Measurements from ENCODE around the gene NBPF6.
"Not testable (repeated sequence)": the region's sequence is repeated elsewhere in the genome, so short reads cannot be mapped to it uniquely, and the experiment has no call there.

Gene NBPF6

GRCh38 chr1:108470750-108471149 lies 20.6 kb downstream of the NBPF6 start:
- H3K27ac ChIP-seq; H3K36me3 ChIP-seq (replicated peaks); H3K4me3 ChIP-seq (ENCODE audit: low read depth, low read length); in situ Hi-C loops (cut with HindIII; ENCODE audit: low pct_ligation_motif_present, low sequenced_read_pairs); DNase-seq; H3K27me3 ChIP-seq (replicated peaks): not testable (repeated sequence)

DNA sequence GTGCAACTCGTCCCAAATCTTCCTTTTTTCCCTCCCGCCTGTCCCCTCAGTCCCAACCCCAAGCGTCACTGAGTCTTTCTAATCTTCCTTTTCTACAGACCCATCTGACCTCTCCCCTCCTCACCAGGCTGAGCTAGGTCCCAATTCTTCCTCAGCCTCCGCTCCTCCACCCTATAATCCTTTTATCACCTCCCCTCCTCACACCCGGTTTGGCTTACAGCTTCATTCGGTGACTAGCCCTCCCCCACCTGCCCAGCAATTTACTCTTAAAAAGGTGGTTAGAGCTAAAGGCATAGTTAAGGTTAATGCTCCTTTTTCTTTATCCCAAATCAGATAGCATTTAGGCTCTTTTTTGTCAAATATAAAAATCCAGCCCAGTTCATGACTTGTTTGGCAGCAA lies 24.4 kb downstream of the NBPF6 start:
- H3K27ac ChIP-seq; in situ Hi-C loops (cut with HindIII; ENCODE audit: low pct_ligation_motif_present, low sequenced_read_pairs); H3K36me3 ChIP-seq (replicated peaks); H3K27me3 ChIP-seq (replicated peaks); DNase-seq; H3K4me3 ChIP-seq (ENCODE audit: low read depth, low read length): not testable (repeated sequence)

- no peak overlapping the region for H3K4me3 ChIP-seq (ENCODE audit: low read depth, low read length)
- H3K27me3 ChIP-seq (replicated peaks) = no peaks in the 10 kb centered on the region
- H3K27ac ChIP-seq = no peak overlapping the region
- DNase-seq = no peak
- in situ Hi-C loops (cut with HindIII; ENCODE audit: low pct_ligation_motif_present, low sequenced_read_pairs) = no loop called here
- no peaks in the 10 kb centered on the region for H3K36me3 ChIP-seq (replicated peaks)
- TF ChIP-seq CTCF (IDR thresholded peaks at IDR 0.05; ENCODE audit: low read depth, low read length, missing control alignments) = no peak
Observed at GRCh38 chr1:108478429-108479015, 28.4 kb downstream of the NBPF6 start.

DNA sequence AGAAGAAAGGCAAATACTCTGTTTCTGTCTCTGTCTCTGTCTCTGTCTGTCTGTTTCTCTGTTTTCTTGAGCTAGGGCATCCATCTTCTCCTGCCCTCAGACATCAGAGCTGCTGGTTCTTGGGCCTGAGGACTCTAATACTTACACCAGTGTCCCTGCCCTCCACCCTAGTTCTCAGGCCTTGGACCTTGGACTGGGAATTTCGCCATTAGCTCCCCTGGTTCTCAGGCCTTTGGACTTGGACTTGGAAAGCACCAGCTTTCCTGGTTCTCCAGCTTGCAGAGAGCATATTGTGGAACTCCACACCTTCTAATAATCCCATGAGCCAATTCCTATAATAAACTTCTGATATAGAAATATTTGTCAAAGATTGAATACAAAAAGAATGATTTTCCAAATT lies 32.6 kb downstream of the NBPF6 start:
- Histone ChIP-seq H3K27me3 (replicated peaks) (no peaks in the 10 kb centered on the region), H3K4me3 (ENCODE audit: low read depth, low read length) (no peak overlapping the region), H3K36me3 (replicated peaks) (no peaks in the 10 kb centered on the region), H3K27ac (no peak overlapping the region)
- TF ChIP-seq CTCF (IDR thresholded peaks at IDR 0.05; ENCODE audit: low read depth, low read length, missing control alignments) = no peak
- in situ Hi-C loops (cut with HindIII; ENCODE audit: low pct_ligation_motif_present, low sequenced_read_pairs) = no loop called here
- no peak for DNase-seq

DNA sequence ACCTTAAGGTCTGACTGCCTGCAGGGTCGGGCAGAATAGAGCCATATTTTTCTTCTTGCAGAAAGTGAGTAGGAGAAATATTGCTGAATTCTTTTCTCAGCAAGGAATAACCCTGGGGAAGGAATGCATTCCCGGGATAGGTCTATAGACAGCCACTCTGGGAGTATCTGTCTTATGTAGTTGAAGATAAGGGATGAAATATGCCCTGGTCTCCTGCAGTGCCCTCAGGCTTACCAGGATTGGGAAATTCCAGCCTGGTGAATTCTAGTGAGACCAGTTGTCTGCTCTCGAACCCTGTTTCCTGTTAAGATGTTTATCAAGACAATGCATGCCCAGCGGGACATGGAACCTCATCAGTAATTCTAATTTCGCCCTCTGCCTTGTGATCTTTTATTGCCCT lies 35.8 kb downstream of the NBPF6 start:
- H3K27me3 ChIP-seq (replicated peaks); DNase-seq; in situ Hi-C loops (cut with HindIII; ENCODE audit: low pct_ligation_motif_present, low sequenced_read_pairs): not testable (repeated sequence)

DNA sequence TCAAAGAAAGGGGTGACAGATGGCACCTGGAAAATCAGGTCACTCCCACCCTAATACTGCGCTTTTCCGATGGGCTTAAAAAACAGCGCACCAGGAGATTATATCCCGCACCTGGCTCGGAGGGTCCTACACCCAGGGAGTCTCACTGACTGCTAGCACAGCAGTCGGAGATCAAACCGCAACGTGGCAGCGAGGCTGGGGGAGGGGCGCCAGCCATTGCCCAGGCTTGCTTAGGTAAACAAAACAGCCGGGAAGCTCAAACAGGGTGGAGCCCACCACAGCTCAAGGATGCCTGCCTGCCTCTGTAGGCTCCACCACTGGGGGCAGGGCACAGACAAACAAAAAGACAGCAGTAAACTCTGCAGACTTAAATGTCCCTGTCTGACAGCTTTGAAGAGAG lies 36.6 kb downstream of the NBPF6 start:
- H3K36me3 ChIP-seq (replicated peaks); DNase-seq; H3K4me3 ChIP-seq (ENCODE audit: low read depth, low read length); H3K27ac ChIP-seq; in situ Hi-C loops (cut with HindIII; ENCODE audit: low pct_ligation_motif_present, low sequenced_read_pairs); H3K27me3 ChIP-seq (replicated peaks): not testable (repeated sequence)

More for the DNA sequence above, 35.8 kb downstream of the NBPF6 start:
- H3K27ac ChIP-seq; H3K36me3 ChIP-seq (replicated peaks); H3K4me3 ChIP-seq (ENCODE audit: low read depth, low read length): not testable (repeated sequence)

DNA sequence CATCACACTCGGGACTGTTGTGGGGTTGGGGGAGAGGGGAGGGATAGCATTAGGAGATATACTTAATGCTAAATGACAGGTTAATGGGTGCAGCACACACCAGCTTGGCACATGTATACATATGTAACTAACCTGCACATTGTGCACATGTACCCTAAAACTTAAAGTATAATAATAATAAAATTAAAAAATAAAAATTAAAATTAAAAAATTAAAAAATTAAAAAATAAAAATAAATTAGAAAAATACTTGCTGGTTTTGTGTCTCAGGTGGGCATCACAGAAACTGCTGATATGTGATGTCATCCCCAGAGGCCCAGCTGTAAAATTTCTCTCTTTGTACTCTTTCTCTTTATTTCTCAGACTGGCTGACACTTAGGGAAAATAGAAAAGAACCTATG lies 44.9 kb downstream of the NBPF6 start:
- H3K27me3 ChIP-seq (replicated peaks); DNase-seq; in situ Hi-C loops (cut with HindIII; ENCODE audit: low pct_ligation_motif_present, low sequenced_read_pairs); H3K27ac ChIP-seq; H3K4me3 ChIP-seq (ENCODE audit: low read depth, low read length); H3K36me3 ChIP-seq (replicated peaks): not testable (repeated sequence)

GRCh38 chr1:108496856-108497255 lies 46.7 kb downstream of the NBPF6 start:
- H3K36me3 ChIP-seq (replicated peaks); H3K27ac ChIP-seq; DNase-seq; H3K27me3 ChIP-seq (replicated peaks); in situ Hi-C loops (cut with HindIII; ENCODE audit: low pct_ligation_motif_present, low sequenced_read_pairs); H3K4me3 ChIP-seq (ENCODE audit: low read depth, low read length): not testable (repeated sequence)

GRCh38 chr1:108502138-108502537 lies 52.0 kb downstream of the NBPF6 start:
- in situ Hi-C loops (cut with HindIII; ENCODE audit: low pct_ligation_motif_present, low sequenced_read_pairs) = no loop called here
- Histone ChIP-seq H3K27me3 (replicated peaks) (no peaks in the 10 kb centered on the region), H3K4me3 (ENCODE audit: low read depth, low read length) (no peak overlapping the region), H3K27ac (no peak overlapping the region), H3K36me3 (replicated peaks) (no peaks in the 10 kb centered on the region)
- TF ChIP-seq CTCF (IDR thresholded peaks at IDR 0.05; ENCODE audit: low read depth, low read length, missing control alignments) = no peak
- DNase-seq = no peak
